ENCODE measurements around the gene IKZF1. TPM values are rescaled to one million over a fixed set of nuclear protein-coding genes. Genes with fewer than 3 reads are reported as not detected.

The IKZF1 gene
- total and polyA plus RNA-seq, 4 donors = 4.0 to 37.8 (median 18.5) TPM

DNA sequence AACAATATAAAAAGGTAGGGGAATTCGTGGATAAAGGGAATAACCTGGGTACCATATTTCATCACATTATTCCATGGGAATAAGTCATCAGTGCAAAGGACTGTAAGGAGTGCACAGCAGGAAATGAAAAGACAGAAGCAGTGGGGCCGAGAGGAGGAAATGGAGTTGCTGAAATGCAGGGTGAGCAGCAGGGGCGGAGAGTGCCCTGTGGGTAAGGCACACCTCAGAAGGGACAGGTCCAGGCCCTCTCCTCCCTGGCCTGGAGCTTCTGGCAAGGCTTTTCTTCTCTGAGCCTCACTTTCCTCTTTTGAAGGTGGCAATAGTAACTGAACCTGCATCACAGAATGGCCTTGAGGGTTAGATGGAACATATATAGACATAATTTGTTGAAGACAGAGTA lies 26.2 kb downstream of the IKZF1 start:
- TF ChIP-seq, protein P1, sequence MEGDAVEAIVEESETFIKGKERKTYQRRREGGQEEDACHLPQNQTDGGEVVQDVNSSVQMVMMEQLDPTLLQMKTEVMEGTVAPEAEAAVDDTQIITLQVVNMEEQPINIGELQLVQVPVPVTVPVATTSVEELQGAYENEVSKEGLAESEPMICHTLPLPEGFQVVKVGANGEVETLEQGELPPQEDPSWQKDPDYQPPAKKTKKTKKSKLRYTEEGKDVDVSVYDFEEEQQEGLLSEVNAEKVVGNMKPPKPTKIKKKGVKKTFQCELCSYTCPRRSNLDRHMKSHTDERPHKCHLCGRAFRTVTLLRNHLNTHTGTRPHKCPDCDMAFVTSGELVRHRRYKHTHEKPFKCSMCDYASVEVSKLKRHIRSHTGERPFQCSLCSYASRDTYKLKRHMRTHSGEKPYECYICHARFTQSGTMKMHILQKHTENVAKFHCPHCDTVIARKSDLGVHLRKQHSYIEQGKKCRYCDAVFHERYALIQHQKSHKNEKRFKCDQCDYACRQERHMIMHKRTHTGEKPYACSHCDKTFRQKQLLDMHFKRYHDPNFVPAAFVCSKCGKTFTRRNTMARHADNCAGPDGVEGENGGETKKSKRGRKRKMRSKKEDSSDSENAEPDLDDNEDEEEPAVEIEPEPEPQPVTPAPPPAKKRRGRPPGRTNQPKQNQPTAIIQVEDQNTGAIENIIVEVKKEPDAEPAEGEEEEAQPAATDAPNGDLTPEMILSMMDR (IDR thresholded peaks at IDR 0.05; ENCODE audit: control extremely low read depth, extremely low read depth) = no peak
- Histone ChIP-seq H3K27ac (ENCODE audit: low read depth in 1 of 2, low read length in 1 of 2) (no peak overlapping the region), H3K4me3 (no peak overlapping the region), H3K9ac (ENCODE audit: insufficient read depth in 1 of 2, low read length in 2 of 2) (no peak overlapping the region), H3K9me3 (ENCODE audit: control insufficient read depth in 4 of 4, insufficient read depth in 3 of 4, low read length in 3 of 4) (no peaks in the 10 kb centered on the region), H3K36me3 (ENCODE audit: control insufficient read depth in 4 of 4, insufficient read depth in 4 of 4, low read length in 4 of 4) (peaks cover 0 to 3% (median 0%) of the 10 kb centered on the region in 4 donors), H3K4me1 (ENCODE audit: control insufficient read depth in 5 of 5, insufficient read depth in 5 of 5, low read length in 5 of 5) (peaks cover 0 to 13% (median 0%) of the 10 kb centered on the region in 5 donors), H3K27me3 (ENCODE audit: control insufficient read depth in 3 of 3, insufficient read depth in 3 of 3, low read length in 2 of 3) (peaks cover 0 to 15% (median 3%) of the 10 kb centered on the region in 3 donors)
- 31 to 47% methylated on average over 3 of the region's 3 CpGs for WGBS, 2 donors
- DNase-seq = no peak
- no peak for ATAC-seq (ENCODE audit: insufficient read depth, low FRiP score)

DNA sequence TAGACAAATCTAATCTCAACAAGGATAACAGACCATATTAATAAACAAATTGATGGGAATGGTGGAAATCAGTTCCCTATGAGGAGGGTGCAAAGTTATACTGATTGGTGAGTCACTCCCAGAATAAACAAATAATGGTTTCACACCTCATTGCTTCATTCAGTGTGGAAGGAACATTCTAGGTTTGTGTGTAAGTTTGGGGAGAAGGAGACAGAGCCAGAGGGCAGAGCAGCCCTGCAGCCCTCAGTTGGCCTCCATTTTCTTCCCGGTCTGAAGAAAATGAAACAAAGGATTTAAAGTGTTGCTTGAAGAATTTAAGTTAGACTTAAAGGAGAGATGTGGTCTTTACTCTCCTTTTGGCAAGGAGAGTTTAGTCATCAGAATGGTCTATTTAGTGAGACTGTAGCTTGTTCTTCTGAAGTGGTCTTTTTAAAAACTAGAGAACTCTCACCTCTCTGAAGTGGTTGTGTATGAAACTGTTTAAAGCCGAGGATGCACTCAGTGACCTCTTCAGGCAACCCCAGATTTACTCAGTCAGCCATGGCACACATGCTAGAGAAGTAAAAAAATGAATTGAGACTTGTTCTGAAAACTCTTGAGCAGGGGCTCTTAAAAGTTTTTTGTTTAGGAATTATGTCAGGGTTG lies 27.2 kb downstream of the IKZF1 start:
- no peak overlapping the region for H3K27ac ChIP-seq (ENCODE audit: low read depth in 1 of 2, low read length in 1 of 2)
- 40 to 72% methylated on average over 2 of the region's 2 CpGs for WGBS, 2 donors
- peak; percentile 28 for ATAC-seq (ENCODE audit: insufficient read depth, low FRiP score)
- TF ChIP-seq, protein P1 (IDR thresholded peaks at IDR 0.05; ENCODE audit: control extremely low read depth, extremely low read depth) = no peak
- no peaks in the 10 kb centered on the region for H3K9me3 ChIP-seq (ENCODE audit: control insufficient read depth in 4 of 4, insufficient read depth in 3 of 4, low read length in 3 of 4)
- H3K9ac ChIP-seq (ENCODE audit: insufficient read depth in 1 of 2, low read length in 2 of 2) = no peak overlapping the region
- peak; percentile 44 to 74 (median 51) for DNase-seq
- peaks cover 0 to 13% (median 0%) of the 10 kb centered on the region in 5 donors for H3K4me1 ChIP-seq (ENCODE audit: control insufficient read depth in 5 of 5, insufficient read depth in 5 of 5, low read length in 5 of 5)
- no peak overlapping the region for H3K4me3 ChIP-seq
- H3K27me3 ChIP-seq (ENCODE audit: control insufficient read depth in 3 of 3, insufficient read depth in 3 of 3, low read length in 2 of 3) = peaks cover 0 to 15% (median 3%) of the 10 kb centered on the region in 3 donors
- peaks cover 0 to 3% (median 0%) of the 10 kb centered on the region in 4 donors for H3K36me3 ChIP-seq (ENCODE audit: control insufficient read depth in 4 of 4, insufficient read depth in 4 of 4, low read length in 4 of 4)

- Histone ChIP-seq H3K27ac (ENCODE audit: low read depth in 1 of 2, low read length in 1 of 2) (no peak overlapping the region), H3K27me3 (ENCODE audit: control insufficient read depth in 3 of 3, insufficient read depth in 3 of 3, low read length in 2 of 3) (peaks cover 0 to 13% (median 3%) of the 10 kb centered on the region in 3 donors), H3K9me3 (ENCODE audit: control insufficient read depth in 4 of 4, insufficient read depth in 3 of 4, low read length in 3 of 4) (no peaks in the 10 kb centered on the region), H3K4me1 (ENCODE audit: control insufficient read depth in 5 of 5, insufficient read depth in 5 of 5, low read length in 5 of 5) (peaks cover 0 to 13% (median 0%) of the 10 kb centered on the region in 5 donors), H3K4me3 (no peak overlapping the region), H3K9ac (ENCODE audit: insufficient read depth in 1 of 2, low read length in 2 of 2) (no peak overlapping the region), H3K36me3 (ENCODE audit: control insufficient read depth in 4 of 4, insufficient read depth in 4 of 4, low read length in 4 of 4) (peaks cover 0 to 1% (median 0%) of the 10 kb centered on the region in 4 donors)
- DNase-seq (peak in 2 of 3 donors; percentile 11 to 19), ATAC-seq (ENCODE audit: insufficient read depth, low FRiP score) (no peak)
- TF ChIP-seq, protein P1 (IDR thresholded peaks at IDR 0.05; ENCODE audit: control extremely low read depth, extremely low read depth) = no peak
- WGBS, 2 donors = 59 to 72% methylated on average over 8 of the region's 8 CpGs
These were observed 28.0 kb downstream of the IKZF1 start for GRCh38 chr7:50332241-50333165.

Measured in lung (tissue), 12 donors.